HG03469 (cell line): ENCODE measurements around the gene IFNB1.

Source experiments
- ATAC-seq: cut with Tn5 transposase; IDR thresholded peaks from one replicate; pipeline ENCODE4 v1.9.1; 2021; ENCODE audit warnings: mild to moderate bottlenecking, moderate library complexity, moderate number of reproducible peaks; ENCODE audit not compliant: unreplicated experiment

IFNB1 gene

GRCh38 chr9:21070906-21071305 lies 6.8 kb downstream of the IFNB1 start:
- ATAC-seq, result no peak

- no peak for ATAC-seq
These were observed 7.6 kb downstream of the IFNB1 start for GRCh38 chr9:21070171-21070571.

DNA sequence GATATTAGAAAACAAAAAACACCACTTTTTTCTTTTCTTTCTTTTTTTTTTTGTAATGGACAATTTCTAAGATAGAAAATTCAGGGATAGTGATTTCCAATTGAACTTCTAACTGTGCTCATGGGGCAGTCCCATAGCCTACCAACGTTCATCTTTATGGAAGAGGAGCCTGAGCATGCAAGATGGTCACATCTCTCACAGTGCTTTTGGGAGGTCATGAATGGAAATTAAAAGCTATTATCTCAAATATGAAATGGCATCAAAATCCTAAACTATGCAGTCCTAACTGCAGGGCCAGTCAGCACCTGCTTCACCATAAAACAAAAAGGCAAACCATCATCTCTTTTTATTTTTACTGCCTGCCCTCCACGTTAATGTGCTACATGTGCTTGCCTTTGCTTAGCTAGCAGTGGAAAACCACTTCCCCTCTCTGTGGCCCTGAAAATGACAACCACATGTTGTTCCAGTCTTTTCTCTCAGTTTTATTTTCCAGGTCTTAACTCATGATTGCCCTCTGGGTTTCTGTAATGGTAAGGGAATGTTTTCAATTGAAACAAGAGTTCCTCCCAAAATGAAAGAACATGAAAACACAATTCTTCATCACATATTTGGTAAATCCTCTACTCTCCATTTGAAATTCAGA lies 16.7 kb downstream of the IFNB1 start:
- no peak for ATAC-seq

- ATAC-seq, result no peak
These were observed 20.8 kb downstream of the IFNB1 start for GRCh38 chr9:21056931-21057330.

- ATAC-seq, result no peak
These were observed 23.9 kb downstream of the IFNB1 start for GRCh38 chr9:21053851-21054250.

GRCh38 chr9:21047281-21047691 lies 30.5 kb downstream of the IFNB1 start:
- no peak for ATAC-seq

- no peak for ATAC-seq
These were observed 33.9 kb downstream of the IFNB1 start for GRCh38 chr9:21043841-21044240.

DNA sequence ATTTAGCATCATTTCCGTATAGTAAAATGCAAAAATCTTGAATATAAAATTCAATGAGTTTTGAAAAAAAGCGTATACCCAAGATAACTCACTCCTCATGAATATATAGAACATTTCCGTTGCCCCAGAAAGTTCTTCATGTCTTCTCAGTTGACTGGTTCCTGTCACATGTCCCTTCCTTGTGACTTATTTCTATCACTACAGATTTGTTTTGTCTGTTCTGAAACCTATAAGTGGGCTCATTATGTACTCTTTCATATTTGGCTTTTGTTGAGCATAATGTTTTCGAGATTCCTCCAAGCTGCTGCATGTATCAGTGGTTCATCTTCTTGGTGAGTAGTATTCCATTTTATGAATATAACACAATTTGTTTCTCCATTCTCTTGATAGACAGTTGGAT lies 35.3 kb downstream of the IFNB1 start:
- no peak for ATAC-seq

GRCh38 chr9:21039302-21039701 lies 38.4 kb downstream of the IFNB1 start:
- ATAC-seq, result no peak

GRCh38 chr9:21037278-21037677 lies 40.5 kb downstream of the IFNB1 start:
- ATAC-seq, result no peak

DNA sequence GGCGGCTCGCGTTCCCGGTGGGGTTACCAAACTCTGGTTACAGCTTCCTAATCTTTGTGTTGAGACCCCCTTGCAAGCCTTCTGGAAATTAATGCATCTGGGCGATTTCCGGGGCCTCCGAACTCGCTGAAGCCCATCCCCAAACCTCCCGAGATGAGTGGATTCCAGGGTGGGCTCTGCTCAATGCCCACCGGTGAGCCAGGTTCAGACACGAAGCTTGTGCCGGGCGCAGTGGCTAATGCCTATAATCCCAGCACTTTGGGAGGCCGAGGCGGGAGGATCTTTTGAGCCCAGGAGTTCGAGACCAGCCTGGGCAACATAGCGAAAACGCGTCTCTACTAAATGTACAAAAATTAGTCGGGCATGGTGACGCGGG lies 45.9 kb downstream of the IFNB1 start:
- ATAC-seq, result no peak

GRCh38 chr9:21031091-21031807 lies 46.5 kb downstream of the IFNB1 start, which contains the start of gene HACD4:
Gene HACD4, minus strand, starts transcription at chr9:21031640. Its CDS starts 50 bp downstream, at chr9:21031590.
- peak; percentile 52 for ATAC-seq

- peak; percentile 86 for ATAC-seq
These were observed 47.2 kb downstream of the IFNB1 start for GRCh38 chr9:21030389-21031035.

GRCh38 chr9:21029661-21030060 lies 48.1 kb downstream of the IFNB1 start:
- ATAC-seq, result no peak

DNA sequence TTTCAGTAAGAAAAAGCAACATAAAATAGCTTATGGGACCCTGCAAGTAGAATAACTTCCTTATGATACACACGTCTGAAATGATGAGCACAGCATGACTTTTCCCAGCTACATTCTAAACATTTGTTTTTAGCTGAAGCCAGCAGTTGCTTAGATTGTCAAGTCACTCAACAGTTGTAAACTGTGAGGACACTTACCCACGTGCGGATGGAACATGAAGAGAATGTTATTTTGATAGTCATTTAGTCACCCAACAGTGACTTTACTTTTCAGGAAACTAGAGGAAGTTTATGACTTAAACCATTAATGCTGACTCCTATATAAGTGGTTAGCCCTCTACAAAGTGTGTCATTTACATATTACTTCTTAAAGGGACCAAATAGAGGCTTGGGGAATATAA lies 49.3 kb downstream of the IFNB1 start:
- no peak for ATAC-seq

DNA sequence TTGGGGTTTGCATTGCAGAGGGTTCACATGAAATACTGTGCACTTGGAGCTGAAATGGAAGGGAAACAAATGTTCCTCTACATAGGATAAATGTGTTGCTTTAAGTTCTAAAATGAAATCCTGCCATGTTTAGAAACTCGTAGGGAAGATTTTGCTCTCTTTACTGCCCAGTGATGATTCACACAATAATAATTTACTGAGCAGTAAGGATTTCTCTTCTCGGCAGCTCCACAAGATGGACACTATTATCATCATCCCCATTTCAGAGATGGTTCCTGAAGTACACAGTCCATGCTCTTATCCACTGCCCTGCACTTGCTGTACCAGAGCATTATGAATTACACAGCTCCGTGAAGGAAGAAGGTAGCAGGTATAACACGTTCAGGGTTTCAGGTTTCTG lies 50.4 kb downstream of the IFNB1 start:
- no peak for ATAC-seq
